BE2C (cell line): Measurements from ENCODE around the gene HIBCH.

Experiments
- DNase-seq: peaks from one replicate; pipeline ENCODE4 v3.0.0-alpha.2; 2020
- H3K27me3 ChIP-seq: fragments of 250-450 bp; sonication (Bioruptor Pico); 2 replicates; pipeline ENCODE4 v1.5.1; 2020; ENCODE audit warnings: mild to moderate bottlenecking
- H3K36me3 ChIP-seq: fragments of 250-450 bp; sonication (Bioruptor Pico); 2 replicates; pipeline ENCODE4 v1.5.1; 2020; ENCODE audit warnings: mild to moderate bottlenecking
- H3K4me1 ChIP-seq: fragments of 250-450 bp; sonication (Bioruptor Pico); 2 replicates; pipeline ENCODE4 v1.5.1; 2020
- H3K4me3 ChIP-seq: 2 replicates; pipeline ENCODE4 v1.5.1; 2011; ENCODE audit warnings: low read depth, low read length
- H3K9me3 ChIP-seq: fragments of 250-450 bp; sonication (Bioruptor Pico); 2 replicates; pipeline ENCODE4 v1.5.1; 2020
- TF ChIP-seq, protein P1 (sequence below): IDR thresholded peaks from 2 replicates; pipeline ENCODE4 v1.5.1; 2012; ENCODE audit warnings: mild to moderate bottlenecking, low read depth, low read length

Gene HIBCH

GRCh38 chr2:190266314-190266713, 53.3 kb downstream of the HIBCH start:
- no peak for DNase-seq
- Histone ChIP-seq H3K27me3 (no peaks in the 10 kb centered on the region), H3K9me3 (no peaks in the 10 kb centered on the region), H3K4me3 (no peak overlapping the region), H3K4me1 (no peaks in the 10 kb centered on the region), H3K36me3 (peaks cover 4% of the 10 kb centered on the region)
- TF ChIP-seq, protein P1, sequence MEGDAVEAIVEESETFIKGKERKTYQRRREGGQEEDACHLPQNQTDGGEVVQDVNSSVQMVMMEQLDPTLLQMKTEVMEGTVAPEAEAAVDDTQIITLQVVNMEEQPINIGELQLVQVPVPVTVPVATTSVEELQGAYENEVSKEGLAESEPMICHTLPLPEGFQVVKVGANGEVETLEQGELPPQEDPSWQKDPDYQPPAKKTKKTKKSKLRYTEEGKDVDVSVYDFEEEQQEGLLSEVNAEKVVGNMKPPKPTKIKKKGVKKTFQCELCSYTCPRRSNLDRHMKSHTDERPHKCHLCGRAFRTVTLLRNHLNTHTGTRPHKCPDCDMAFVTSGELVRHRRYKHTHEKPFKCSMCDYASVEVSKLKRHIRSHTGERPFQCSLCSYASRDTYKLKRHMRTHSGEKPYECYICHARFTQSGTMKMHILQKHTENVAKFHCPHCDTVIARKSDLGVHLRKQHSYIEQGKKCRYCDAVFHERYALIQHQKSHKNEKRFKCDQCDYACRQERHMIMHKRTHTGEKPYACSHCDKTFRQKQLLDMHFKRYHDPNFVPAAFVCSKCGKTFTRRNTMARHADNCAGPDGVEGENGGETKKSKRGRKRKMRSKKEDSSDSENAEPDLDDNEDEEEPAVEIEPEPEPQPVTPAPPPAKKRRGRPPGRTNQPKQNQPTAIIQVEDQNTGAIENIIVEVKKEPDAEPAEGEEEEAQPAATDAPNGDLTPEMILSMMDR: no peak

- H3K27me3 ChIP-seq: no peaks in the 10 kb centered on the region
- no peak for DNase-seq
- TF ChIP-seq, protein P1: no peak
- H3K4me3 ChIP-seq: no peak overlapping the region
- peaks cover 9% of the 10 kb centered on the region for H3K36me3 ChIP-seq
- no peaks in the 10 kb centered on the region for H3K9me3 ChIP-seq
- H3K4me1 ChIP-seq: no peaks in the 10 kb centered on the region
These were observed 57.8 kb downstream of the HIBCH start for GRCh38 chr2:190261851-190262250.

- H3K4me1 ChIP-seq: no peaks in the 10 kb centered on the region
- H3K9me3 ChIP-seq: no peaks in the 10 kb centered on the region
- no peaks in the 10 kb centered on the region for H3K27me3 ChIP-seq
- TF ChIP-seq, protein P1: no peak
- no peak overlapping the region for H3K4me3 ChIP-seq
- peaks cover 9% of the 10 kb centered on the region for H3K36me3 ChIP-seq
- DNase-seq: no peak
These were observed 63.5 kb downstream of the HIBCH start for GRCh38 chr2:190256087-190256486.

DNA sequence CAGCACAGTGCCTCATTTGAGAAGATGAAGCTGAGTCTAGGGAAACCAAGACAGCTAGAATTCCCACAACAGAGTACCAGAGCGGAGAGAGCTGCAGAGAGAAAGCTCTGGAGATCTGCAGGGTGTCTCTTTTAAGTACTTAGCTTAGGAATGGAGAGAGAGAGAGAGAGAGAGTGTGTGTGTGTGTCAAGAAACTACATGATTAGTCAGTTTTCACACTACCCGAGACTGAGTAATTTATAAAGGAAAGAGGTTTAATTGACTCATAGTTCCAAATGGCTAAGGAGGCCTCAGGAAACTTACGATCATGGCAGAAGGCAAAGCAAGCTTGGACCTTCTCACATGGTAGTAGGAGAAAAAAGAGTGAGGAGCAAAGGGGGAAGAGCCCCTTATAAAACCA, 64.0 kb downstream of the HIBCH start:
- no peak for DNase-seq
- Histone ChIP-seq H3K9me3 (no peaks in the 10 kb centered on the region), H3K4me1 (no peaks in the 10 kb centered on the region), H3K27me3 (no peaks in the 10 kb centered on the region), H3K4me3 (no peak overlapping the region), H3K36me3 (peaks cover 9% of the 10 kb centered on the region)
- TF ChIP-seq, protein P1: no peak

GRCh38 chr2:190254063-190254850, 65.4 kb downstream of the HIBCH start:
- TF ChIP-seq, protein P1: no peak
- Histone ChIP-seq H3K36me3 (peaks cover 9% of the 10 kb centered on the region), H3K9me3 (no peaks in the 10 kb centered on the region), H3K4me3 (no peak overlapping the region), H3K4me1 (no peaks in the 10 kb centered on the region), H3K27me3 (no peaks in the 10 kb centered on the region)
- no peak for DNase-seq

DNA sequence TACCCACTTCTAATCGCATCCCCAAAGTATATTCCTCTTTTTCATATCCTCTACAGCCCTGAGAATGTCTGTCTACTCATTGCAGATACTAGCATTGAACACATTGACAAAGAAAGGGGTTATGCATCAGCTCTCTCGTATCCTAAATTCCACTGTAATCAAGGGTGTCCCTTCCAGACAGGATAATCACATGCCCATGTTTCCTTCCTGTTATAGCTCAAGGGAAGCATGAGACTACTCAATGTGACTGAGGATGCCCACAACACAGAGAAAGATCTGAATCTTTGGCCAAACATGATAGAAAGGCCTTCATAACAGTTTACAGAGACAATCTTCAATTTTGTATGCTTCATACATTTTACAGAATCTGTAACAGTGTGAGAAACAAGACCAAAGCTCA, 69.2 kb downstream of the HIBCH start:
- TF ChIP-seq, protein P1: no peak

More for the DNA sequence above, 69.2 kb downstream of the HIBCH start:
- DNase-seq: no peak
- Histone ChIP-seq H3K4me3 (no peak overlapping the region), H3K4me1 (no peaks in the 10 kb centered on the region), H3K9me3 (no peaks in the 10 kb centered on the region), H3K27me3 (no peaks in the 10 kb centered on the region), H3K36me3 (peaks cover 3% of the 10 kb centered on the region)
